Mesenchymal stem cell (in vitro differentiated cells and primary cell): ENCODE measurements around the gene SH3GL3.

ENCODE experiments used
- DNase-seq: peaks from one replicate; pipeline ENCODE4 v3.0.0-alpha.2; 2013
- H2AFZ ChIP-seq: one replicate; pipeline ENCODE4 v1.6.1; 2013; ENCODE audit warnings: low read depth, mild to moderate bottlenecking, control low read depth, inconsistent platforms, low read length, moderate library complexity
- H2AK5ac ChIP-seq: 2 replicates; pipeline ENCODE4 v1.6.1; 2013; ENCODE audit warnings: low read length, moderate library complexity, mild to moderate bottlenecking, inconsistent platforms; ENCODE audit not compliant: severe bottlenecking
- H2BK120ac ChIP-seq: one replicate; pipeline ENCODE4 v1.6.1; 2013; ENCODE audit warnings: low read depth, mild to moderate bottlenecking, inconsistent platforms, low read length, moderate library complexity
- H2BK12ac ChIP-seq, 2 experiments: one replicate each; pipeline ENCODE4 v1.6.1; 2013; ENCODE audit warnings: inconsistent platforms in 2 of 2, low read length in 2 of 2, mild to moderate bottlenecking in 2 of 2, moderate library complexity in 2 of 2, control low read depth in 1 of 2
- H2BK15ac ChIP-seq: one replicate; pipeline ENCODE4 v1.6.1; 2013; ENCODE audit warnings: mild to moderate bottlenecking, low read depth, inconsistent platforms; ENCODE audit not compliant: poor library complexity, severe bottlenecking
- H2BK5ac ChIP-seq: 2 replicates; pipeline ENCODE4 v1.6.1; 2013; ENCODE audit warnings: low read depth, mild to moderate bottlenecking, low read length, control low read depth, inconsistent platforms; ENCODE audit not compliant: poor library complexity, severe bottlenecking
- H3K14ac ChIP-seq, 2 experiments: one replicate each; pipeline ENCODE4 v1.6.1; 2013; ENCODE audit warnings: inconsistent platforms in 2 of 2, low read length in 2 of 2, control low read depth in 1 of 2, mild to moderate bottlenecking in 1 of 2, moderate library complexity in 1 of 2
- H3K18ac ChIP-seq, 2 experiments: one replicate each; pipeline ENCODE4 v1.6.1; 2013; ENCODE audit warnings: inconsistent platforms in 2 of 2, low read length in 2 of 2, control low read depth in 1 of 2, low read depth in 1 of 2, mild to moderate bottlenecking in 1 of 2
- H3K23ac ChIP-seq, 2 experiments: one replicate each; pipeline ENCODE4 v1.6.1; 2013; ENCODE audit warnings: inconsistent platforms in 2 of 2, low read length in 2 of 2, mild to moderate bottlenecking in 2 of 2, moderate library complexity in 2 of 2, control low read depth in 1 of 2
- H3K27ac ChIP-seq: 2 replicates; pipeline ENCODE4 v1.5.1; 2013; ENCODE audit warnings: mild to moderate bottlenecking, moderate library complexity, low read length, control low read depth, inconsistent platforms; ENCODE audit not compliant: poor library complexity, severe bottlenecking
- H3K27me3 ChIP-seq, 2 experiments: 2 replicates each; pipeline versions ENCODE4 v1.6.1 to v1.7.0; 2013; ENCODE audit warnings: low read length in 2 of 2, mild to moderate bottlenecking in 2 of 2, moderate library complexity in 2 of 2, control low read depth in 1 of 2, inconsistent platforms in 1 of 2; ENCODE audit not compliant: control insufficient read depth in 1 of 2, insufficient read depth in 1 of 2
- H3K36me3 ChIP-seq, 2 experiments: 2 replicates each; pipeline versions ENCODE4 v1.6.1 to v1.7.0; 2013; ENCODE audit warnings: low read length in 2 of 2, control low read depth in 1 of 2, inconsistent platforms in 1 of 2, low read depth in 1 of 2, mild to moderate bottlenecking in 1 of 2; ENCODE audit not compliant: insufficient read depth in 2 of 2, control insufficient read depth in 1 of 2
- H3K4ac ChIP-seq, 2 experiments: one replicate each; pipeline ENCODE4 v1.6.1; 2013; ENCODE audit warnings: inconsistent platforms in 2 of 2, low read length in 2 of 2, mild to moderate bottlenecking in 2 of 2, moderate library complexity in 2 of 2, control low read depth in 1 of 2, low read depth in 1 of 2
- H3K4me1 ChIP-seq: 2 replicates; pipeline ENCODE4 v1.6.1; 2013; ENCODE audit warnings: low read depth, low read length, control low read depth; ENCODE audit not compliant: control insufficient read depth, insufficient read depth
- H3K4me2 ChIP-seq: 2 replicates; pipeline ENCODE4 v1.6.1; 2013; ENCODE audit warnings: low read length, mild to moderate bottlenecking, inconsistent platforms; ENCODE audit not compliant: poor library complexity, severe bottlenecking
- H3K4me3 ChIP-seq, 2 experiments: 2 replicates each; pipeline versions ENCODE4 v1.5.1 to v1.7.0; 2013; ENCODE audit warnings: low read length in 2 of 2, mild to moderate bottlenecking in 2 of 2, control low read depth in 1 of 2, low read depth in 1 of 2; ENCODE audit not compliant: insufficient read depth in 1 of 2
- H3K79me1 ChIP-seq: replicated peaks from 2 replicates; pipeline ENCODE4 v1.6.1; 2013; ENCODE audit warnings: mild to moderate bottlenecking, control low read depth, low read length, inconsistent platforms; ENCODE audit not compliant: poor library complexity, severe bottlenecking
- H3K9ac ChIP-seq: 2 replicates; pipeline ENCODE4 v1.7.0; 2013; ENCODE audit warnings: mild to moderate bottlenecking, low read length, moderate library complexity
- H3K9me3 ChIP-seq: 2 replicates; pipeline ENCODE4 v1.7.0; 2013; ENCODE audit warnings: mild to moderate bottlenecking, low read length; ENCODE audit not compliant: control insufficient read depth
- H4K8ac ChIP-seq: one replicate; pipeline ENCODE4 v1.6.1; 2013; ENCODE audit warnings: inconsistent platforms, mild to moderate bottlenecking, low read length, moderate library complexity
- H4K91ac ChIP-seq: one replicate; pipeline ENCODE4 v1.6.1; 2013; ENCODE audit warnings: mild to moderate bottlenecking, low read length, inconsistent platforms
- WGBS: methylation state at CpG from one replicate; pipeline ENCODE4 v1.1.7; 2013; ENCODE audit warnings: mixed read lengths; 5-methylcytosine and 5-hydroxymethylcytosine counted together

SH3GL3 gene

GRCh38 chr15:83458381-83458780 is 11.2 kb downstream of the SH3GL3 start:
- H4K8ac ChIP-seq: no peak overlapping the region
- no peak overlapping the region for H3K4me3 ChIP-seq
- DNase-seq: no peak
- H3K14ac ChIP-seq: no peak overlapping the region
- no peak overlapping the region for H3K27ac ChIP-seq
- H2BK5ac ChIP-seq: no peak overlapping the region
- no peak overlapping the region for H3K9ac ChIP-seq
- no peak overlapping the region for H3K4me2 ChIP-seq
- H3K4me1 ChIP-seq: no peaks in the 10 kb centered on the region
- no peaks in the 10 kb centered on the region for H3K9me3 ChIP-seq
- H3K27me3 ChIP-seq: peaks cover 0 to 14% of the 10 kb centered on the region in 2 experiments
- H2AFZ ChIP-seq: no peak overlapping the region
- no peak overlapping the region for H2AK5ac ChIP-seq
- H4K91ac ChIP-seq: no peak overlapping the region
- no peak overlapping the region for H2BK12ac ChIP-seq
- H2BK15ac ChIP-seq: no peak overlapping the region
- H2BK120ac ChIP-seq: no peak overlapping the region
- no peak overlapping the region for H3K23ac ChIP-seq
- H3K4ac ChIP-seq: no peak overlapping the region
- WGBS: 83% methylated on average over 3 of the region's 3 CpGs
- no peaks in the 10 kb centered on the region for H3K79me1 ChIP-seq
- no peaks in the 10 kb centered on the region for H3K36me3 ChIP-seq
- H3K18ac ChIP-seq: no peak overlapping the region

- Histone ChIP-seq H3K9me3 (no peaks in the 10 kb centered on the region), H3K27ac (no peak overlapping the region), H3K27me3 (peaks cover 0 to 14% of the 10 kb centered on the region in 2 experiments), H3K9ac (no peak overlapping the region), H3K4me2 (no peak overlapping the region), H3K4me1 (no peaks in the 10 kb centered on the region), H3K36me3 (no peaks in the 10 kb centered on the region), H4K91ac (no peak overlapping the region), H2AK5ac (no peak overlapping the region), H3K79me1 (no peaks in the 10 kb centered on the region), H4K8ac (no peak overlapping the region), H3K18ac (no peak overlapping the region), H3K14ac (no peak overlapping the region), H2BK12ac (no peak overlapping the region), H2BK5ac (no peak overlapping the region), H2AFZ (no peak overlapping the region), H3K23ac (no peak overlapping the region), H2BK120ac (no peak overlapping the region), H2BK15ac (no peak overlapping the region), H3K4me3 (no peak overlapping the region), H3K4ac (no peak overlapping the region)
- no peak for DNase-seq
- WGBS: 90% methylated on average over 3 of the region's 3 CpGs
These were observed 14.9 kb downstream of the SH3GL3 start for GRCh38 chr15:83462026-83462425.

- Histone ChIP-seq H3K79me1 (no peaks in the 10 kb centered on the region), H3K4ac (no peak overlapping the region), H3K36me3 (no peaks in the 10 kb centered on the region), H3K14ac (no peak overlapping the region), H2AFZ (no peak overlapping the region), H3K23ac (no peak overlapping the region), H3K27ac (no peak overlapping the region), H4K91ac (no peak overlapping the region), H3K9ac (no peak overlapping the region), H2BK120ac (no peak overlapping the region), H3K9me3 (no peaks in the 10 kb centered on the region), H2BK5ac (no peak overlapping the region), H3K4me1 (no peaks in the 10 kb centered on the region), H4K8ac (no peak overlapping the region), H2BK12ac (no peak overlapping the region), H3K4me3 (no peak overlapping the region), H2BK15ac (no peak overlapping the region), H3K18ac (no peak overlapping the region), H3K4me2 (no peak overlapping the region), H3K27me3 (peaks cover 0 to 14% of the 10 kb centered on the region in 2 experiments), H2AK5ac (no peak overlapping the region)
- DNase-seq: no peak
- WGBS: 73% methylated on average over 3 of the region's 4 CpGs
These were observed 15.9 kb downstream of the SH3GL3 start for GRCh38 chr15:83462953-83463433.

DNA sequence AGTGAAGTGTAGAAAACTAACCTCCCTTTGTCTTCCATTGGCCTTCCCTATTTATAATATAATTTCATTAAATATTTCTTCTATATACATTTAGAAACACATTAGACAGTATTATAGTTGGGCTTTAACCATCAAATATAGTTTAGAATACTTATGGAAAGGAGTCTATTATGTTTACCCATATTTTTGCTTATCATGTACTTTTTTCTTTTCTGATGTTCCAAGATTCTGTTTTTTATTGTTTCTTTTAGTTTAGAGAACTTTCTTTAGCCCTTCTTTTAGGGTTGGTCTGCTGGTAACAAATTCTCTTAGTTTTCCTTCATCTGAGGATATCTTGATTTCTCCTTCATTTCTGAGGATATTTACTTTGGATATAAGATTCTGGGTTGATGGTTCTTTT is 23.7 kb downstream of the SH3GL3 start:
- Histone ChIP-seq H3K36me3 (no peaks in the 10 kb centered on the region), H2BK5ac (no peak overlapping the region), H2BK120ac (no peak overlapping the region), H3K9ac (no peak overlapping the region), H3K14ac (no peak overlapping the region), H2AK5ac (no peak overlapping the region), H2BK15ac (no peak overlapping the region), H3K4me1 (peaks cover 2% of the 10 kb centered on the region), H3K27ac (no peak overlapping the region), H3K23ac (no peak overlapping the region), H3K9me3 (no peaks in the 10 kb centered on the region), H3K4me3 (no peak overlapping the region), H2BK12ac (no peak overlapping the region), H4K91ac (no peak overlapping the region), H3K79me1 (no peaks in the 10 kb centered on the region), H3K4ac (no peak overlapping the region), H3K18ac (no peak overlapping the region), H3K4me2 (no peak overlapping the region), H4K8ac (no peak overlapping the region), H2AFZ (no peak overlapping the region), H3K27me3 (no peaks in the 10 kb centered on the region)
- no peak for DNase-seq
